GM10248 (cell line): ENCODE data around the gene PPFIA1.
"Not testable (repeated sequence)": the region's sequence is repeated elsewhere in the genome, so short reads cannot be mapped to it uniquely, and the experiment has no call there.

Experiments used
- CTCF ChIA-PET: fragments of 300-600 bp; sonication (Branson Sonifier 250); formaldehyde crosslinking; extraction: SDS; loops from one replicate; lab custom pipeline; 2021; ENCODE audit warnings: antibody characterized with exemption; lab: Yijun Ruan, JAX
- POLR2A ChIA-PET: fragments of 350-650 bp; sonication (Branson Sonifier 250); formaldehyde crosslinking; extraction: SDS; loops from one replicate; lab custom pipeline; 2020; ENCODE audit warnings: antibody characterized with exemption; lab: Yijun Ruan, JAX
- DNase-seq: peaks from one replicate; pipeline ENCODE4 v3.0.0; 2012; ENCODE audit errors: extremely low spot score
- TF ChIP-seq, protein P1 (sequence below): IDR thresholded peaks from 2 replicates; pipeline ENCODE4 v1.5.1; 2012; ENCODE audit warnings: mild to moderate bottlenecking, low read depth; ENCODE audit errors: extremely low read depth, missing control alignments, control extremely low read depth

The PPFIA1 gene

GRCh38 chr11:70289582-70289981 lies 19.1 kb downstream of the PPFIA1 start:
- ChIA-PET CTCF (interaction anchor here (1.1 kb wide), 1 partner anchor 10 kb away, joined by 4 read pairs; no protein-coding TSS in a partner anchor), POLR2A (no interaction called here)
- TF ChIP-seq, protein P1, sequence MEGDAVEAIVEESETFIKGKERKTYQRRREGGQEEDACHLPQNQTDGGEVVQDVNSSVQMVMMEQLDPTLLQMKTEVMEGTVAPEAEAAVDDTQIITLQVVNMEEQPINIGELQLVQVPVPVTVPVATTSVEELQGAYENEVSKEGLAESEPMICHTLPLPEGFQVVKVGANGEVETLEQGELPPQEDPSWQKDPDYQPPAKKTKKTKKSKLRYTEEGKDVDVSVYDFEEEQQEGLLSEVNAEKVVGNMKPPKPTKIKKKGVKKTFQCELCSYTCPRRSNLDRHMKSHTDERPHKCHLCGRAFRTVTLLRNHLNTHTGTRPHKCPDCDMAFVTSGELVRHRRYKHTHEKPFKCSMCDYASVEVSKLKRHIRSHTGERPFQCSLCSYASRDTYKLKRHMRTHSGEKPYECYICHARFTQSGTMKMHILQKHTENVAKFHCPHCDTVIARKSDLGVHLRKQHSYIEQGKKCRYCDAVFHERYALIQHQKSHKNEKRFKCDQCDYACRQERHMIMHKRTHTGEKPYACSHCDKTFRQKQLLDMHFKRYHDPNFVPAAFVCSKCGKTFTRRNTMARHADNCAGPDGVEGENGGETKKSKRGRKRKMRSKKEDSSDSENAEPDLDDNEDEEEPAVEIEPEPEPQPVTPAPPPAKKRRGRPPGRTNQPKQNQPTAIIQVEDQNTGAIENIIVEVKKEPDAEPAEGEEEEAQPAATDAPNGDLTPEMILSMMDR, result no peak
- no peak for DNase-seq

GRCh38 chr11:70290361-70291065 lies 20.0 kb downstream of the PPFIA1 start:
- no peak for DNase-seq
- ChIA-PET POLR2A (no interaction called here), CTCF (interaction anchor here (1.1 kb wide), 1 partner anchor 11 kb away, joined by 4 read pairs; no protein-coding TSS in a partner anchor)
- TF ChIP-seq, protein P1, result no peak

DNA sequence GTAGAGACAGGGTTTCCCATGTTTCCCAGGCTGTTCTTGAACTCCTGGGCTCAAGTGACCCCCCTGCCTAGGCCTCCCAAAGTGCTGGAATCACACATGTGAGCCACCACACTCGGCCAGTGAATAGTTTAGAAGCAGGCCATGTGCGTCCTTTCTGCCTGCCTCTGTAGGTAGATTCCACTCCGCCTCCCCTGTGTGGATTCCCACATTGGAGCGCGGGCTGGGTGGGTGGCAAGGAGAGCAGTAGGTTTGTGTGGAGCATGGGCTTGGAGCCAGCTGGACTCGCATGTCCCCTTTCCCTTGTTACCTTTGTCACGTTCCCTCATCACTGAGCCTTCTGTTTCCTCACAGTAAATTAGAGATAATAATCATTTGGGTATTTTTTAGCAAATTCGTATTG lies 21.7 kb downstream of the PPFIA1 start:
- ChIA-PET CTCF (no interaction called here), POLR2A (no interaction called here)
- TF ChIP-seq, protein P1, result no peak
- DNase-seq, result no peak

GRCh38 chr11:70292863-70293262 lies 22.4 kb downstream of the PPFIA1 start:
- DNase-seq, result no peak
- TF ChIP-seq, protein P1, result no peak
- POLR2A ChIA-PET, result no interaction called here
- CTCF ChIA-PET, result no interaction called here

DNA sequence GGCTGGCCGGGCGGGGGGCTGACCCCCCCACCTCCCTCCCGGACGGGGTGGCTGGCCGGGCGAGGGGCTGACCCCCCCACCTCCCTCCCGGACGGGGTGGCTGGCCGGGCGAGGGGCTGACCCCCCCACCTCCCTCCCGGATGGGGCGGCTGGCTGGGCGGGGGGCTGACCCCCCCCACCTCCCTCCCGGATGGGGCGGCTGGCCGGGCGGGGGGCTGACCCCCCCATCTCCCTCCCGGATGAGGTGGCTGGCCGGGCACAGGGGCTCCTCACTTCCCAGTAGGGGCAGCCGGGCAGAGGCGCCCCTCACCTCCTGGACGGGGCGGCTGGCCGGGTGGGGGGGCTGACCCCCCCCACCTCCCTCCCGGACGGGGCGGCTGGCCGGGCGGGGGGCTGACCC lies 24.7 kb downstream of the PPFIA1 start:
- POLR2A ChIA-PET, CTCF ChIA-PET, DNase-seq: not testable (repeated sequence)

DNA sequence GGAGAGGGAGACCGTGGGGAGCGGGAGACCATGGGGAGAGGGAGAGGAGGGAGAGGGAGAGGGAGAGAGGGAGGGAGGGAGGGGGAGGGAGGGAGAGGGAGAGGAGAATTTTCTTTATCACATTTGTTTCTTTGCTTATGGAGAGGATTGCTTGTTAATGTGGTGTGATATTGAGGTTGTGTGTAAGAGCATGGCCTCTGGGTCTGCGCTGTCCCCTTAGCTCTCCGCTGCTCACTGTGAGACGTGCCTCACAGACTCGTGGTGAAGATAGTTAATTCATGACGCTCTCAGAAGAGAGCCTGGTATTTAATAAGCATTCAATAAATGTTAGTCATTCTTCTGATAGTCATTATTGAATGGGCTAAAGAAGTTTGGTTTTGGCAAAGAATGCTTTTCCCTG lies 26.2 kb downstream of the PPFIA1 start:
- no peak for DNase-seq
- TF ChIP-seq, protein P1, result no peak
- ChIA-PET POLR2A (no interaction called here), CTCF (no interaction called here)

- TF ChIP-seq, protein P1, result no peak
- DNase-seq, result no peak
- CTCF ChIA-PET, result no interaction called here
- POLR2A ChIA-PET, result no interaction called here
These were observed 26.9 kb downstream of the PPFIA1 start for GRCh38 chr11:70297341-70297740.
